Colonic mucosa (tissue), 4 donors: ENCODE results near the gene KERA. TPM values are rescaled to one million over a fixed set of nuclear protein-coding genes. Genes with fewer than 3 reads are reported as not detected.

Experiments
- DNase-seq: peaks from one replicate; pipeline ENCODE4 v3.0.0-alpha.2; 2020
- H3K27ac ChIP-seq: fragments of 200-600 bp; one replicate; pipeline ENCODE4 v1.8.0; 2021
- H3K27me3 ChIP-seq: fragments of 200-600 bp; one replicate; pipeline ENCODE4 v1.8.0; 2021
- H3K36me3 ChIP-seq: fragments of 200-600 bp; one replicate; pipeline ENCODE4 v1.8.0; 2021
- H3K4me1 ChIP-seq: fragments of 200-600 bp; one replicate; pipeline ENCODE4 v1.8.0; 2021; ENCODE audit warnings: mild to moderate bottlenecking
- H3K4me3 ChIP-seq: fragments of 200-600 bp; one replicate; pipeline ENCODE4 v1.8.0; 2021
- H3K9ac ChIP-seq, 2 donors: one replicate each; pipeline ENCODE4 v1.7.0; 2013; ENCODE audit warnings: control low read depth in 2 of 2, low read depth in 2 of 2, low read length in 2 of 2
- H3K9me3 ChIP-seq: fragments of 200-600 bp; one replicate; pipeline ENCODE4 v1.8.0; 2021
- intact Hi-C: fragments of 100-400 bp; cut with DNase I; formaldehyde crosslinking; loops from one replicate; pipeline ENCODE4 v1.14.1; 2022
- total RNA-seq, 2 donors: library from RNA; stranded (reverse); fragmentation: NEBNext Ultra II Directional in 1 of 2; extraction: Animal tissue kit (Norgen Biotek cat#: 25700) in 1 of 2; gene quantifications; one replicate each; pipeline ENCODE4 v1.2.1, GENCODE V29; 2021
- TF ChIP-seq, protein P1 (sequence below): fragments of 200-600 bp; IDR thresholded peaks from one replicate; pipeline ENCODE4 v1.8.0; 2022; ENCODE audit warnings: antibody characterized with exemption, mild to moderate bottlenecking
- donor health status: healthy.
- donor health status: DM: no; HTN: no; CAD: no.
- donor health status: DM: no; HTN: no; CAD: no.

The KERA gene
- total RNA-seq, 2 donors from 2014 or later: not detected

DNA sequence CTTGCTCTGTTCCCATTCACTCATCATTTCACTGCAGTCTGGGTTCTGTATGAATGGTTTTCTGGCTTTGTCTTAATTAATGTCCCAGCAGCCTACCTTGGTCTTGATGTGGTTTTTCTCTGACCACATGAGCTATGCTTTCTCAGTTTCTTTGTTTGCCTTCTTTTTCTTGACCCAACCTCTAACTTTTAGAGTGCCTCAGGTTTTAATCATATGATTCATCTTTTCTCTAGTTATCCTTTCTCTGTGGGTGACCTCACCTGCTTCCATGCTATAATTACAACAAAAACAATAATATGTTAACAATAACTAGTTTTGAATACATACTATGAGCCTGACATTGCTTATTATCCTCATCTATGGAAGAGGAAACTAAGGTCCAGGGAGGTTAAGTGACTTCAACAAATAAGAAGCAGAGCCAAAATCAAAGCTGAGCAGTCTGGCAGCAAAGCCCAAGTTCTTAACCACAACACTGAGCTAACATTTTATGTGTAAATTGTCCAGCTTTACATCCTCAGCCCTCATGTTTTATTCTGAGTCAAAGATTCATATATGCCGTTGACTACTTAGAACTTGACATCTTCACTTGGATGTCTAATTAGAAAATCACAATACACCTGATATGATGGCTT is 48.4 kb downstream of the KERA start:
- H3K27me3 ChIP-seq: no peaks in the 10 kb centered on the region
- H3K9me3 ChIP-seq: no peaks in the 10 kb centered on the region
- no peaks in the 10 kb centered on the region for H3K36me3 ChIP-seq
- no peak for DNase-seq
- intact Hi-C loops: no loop called here
- H3K9ac ChIP-seq: no peak overlapping the region
- H3K4me3 ChIP-seq: no peak overlapping the region
- no peak overlapping the region for H3K27ac ChIP-seq
- TF ChIP-seq, protein P1, sequence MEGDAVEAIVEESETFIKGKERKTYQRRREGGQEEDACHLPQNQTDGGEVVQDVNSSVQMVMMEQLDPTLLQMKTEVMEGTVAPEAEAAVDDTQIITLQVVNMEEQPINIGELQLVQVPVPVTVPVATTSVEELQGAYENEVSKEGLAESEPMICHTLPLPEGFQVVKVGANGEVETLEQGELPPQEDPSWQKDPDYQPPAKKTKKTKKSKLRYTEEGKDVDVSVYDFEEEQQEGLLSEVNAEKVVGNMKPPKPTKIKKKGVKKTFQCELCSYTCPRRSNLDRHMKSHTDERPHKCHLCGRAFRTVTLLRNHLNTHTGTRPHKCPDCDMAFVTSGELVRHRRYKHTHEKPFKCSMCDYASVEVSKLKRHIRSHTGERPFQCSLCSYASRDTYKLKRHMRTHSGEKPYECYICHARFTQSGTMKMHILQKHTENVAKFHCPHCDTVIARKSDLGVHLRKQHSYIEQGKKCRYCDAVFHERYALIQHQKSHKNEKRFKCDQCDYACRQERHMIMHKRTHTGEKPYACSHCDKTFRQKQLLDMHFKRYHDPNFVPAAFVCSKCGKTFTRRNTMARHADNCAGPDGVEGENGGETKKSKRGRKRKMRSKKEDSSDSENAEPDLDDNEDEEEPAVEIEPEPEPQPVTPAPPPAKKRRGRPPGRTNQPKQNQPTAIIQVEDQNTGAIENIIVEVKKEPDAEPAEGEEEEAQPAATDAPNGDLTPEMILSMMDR: no peak
- no peaks in the 10 kb centered on the region for H3K4me1 ChIP-seq

DNA sequence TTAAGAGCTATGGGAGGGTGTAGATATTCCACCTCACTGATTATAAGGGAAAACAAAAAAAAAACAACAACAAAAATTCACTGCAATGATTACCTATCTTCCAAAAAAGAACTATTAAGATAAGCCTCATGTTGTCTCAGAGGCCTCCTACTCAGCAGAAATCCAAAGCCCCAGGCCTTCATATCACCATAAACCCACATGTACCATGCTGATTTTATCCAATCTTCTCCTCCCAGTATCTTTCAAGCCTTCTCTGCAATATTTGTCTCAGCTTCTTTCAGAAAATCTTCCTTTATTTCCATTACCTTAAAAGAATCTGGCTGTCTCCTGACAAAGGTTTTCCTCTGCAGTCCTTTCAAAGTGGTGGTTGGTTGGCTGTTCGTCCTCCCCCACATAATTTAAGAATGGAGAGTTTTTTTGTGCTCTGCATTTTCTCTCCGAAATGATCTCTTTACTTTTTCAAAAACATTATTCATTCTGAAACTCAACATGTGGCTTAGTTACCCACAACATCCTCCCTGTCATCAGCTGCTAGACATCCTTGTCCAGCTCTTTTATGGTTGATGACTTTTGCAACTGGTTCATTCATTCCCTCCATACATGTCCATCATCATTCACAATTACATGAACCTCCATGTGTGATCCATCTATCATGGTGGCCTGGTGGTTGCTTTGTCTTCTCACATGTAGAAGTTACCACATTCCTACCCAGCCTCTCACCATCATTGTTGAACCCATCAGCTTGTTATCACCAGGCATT is 50.1 kb downstream of the KERA start:
- TF ChIP-seq, protein P1: no peak
- H3K27me3 ChIP-seq: no peaks in the 10 kb centered on the region
- no peak overlapping the region for H3K27ac ChIP-seq
- H3K4me3 ChIP-seq: no peak overlapping the region
- no peaks in the 10 kb centered on the region for H3K36me3 ChIP-seq
- H3K9ac ChIP-seq: no peak overlapping the region
- intact Hi-C loops: no loop called here
- H3K4me1 ChIP-seq: no peaks in the 10 kb centered on the region
- no peak for DNase-seq
- no peaks in the 10 kb centered on the region for H3K9me3 ChIP-seq

DNA sequence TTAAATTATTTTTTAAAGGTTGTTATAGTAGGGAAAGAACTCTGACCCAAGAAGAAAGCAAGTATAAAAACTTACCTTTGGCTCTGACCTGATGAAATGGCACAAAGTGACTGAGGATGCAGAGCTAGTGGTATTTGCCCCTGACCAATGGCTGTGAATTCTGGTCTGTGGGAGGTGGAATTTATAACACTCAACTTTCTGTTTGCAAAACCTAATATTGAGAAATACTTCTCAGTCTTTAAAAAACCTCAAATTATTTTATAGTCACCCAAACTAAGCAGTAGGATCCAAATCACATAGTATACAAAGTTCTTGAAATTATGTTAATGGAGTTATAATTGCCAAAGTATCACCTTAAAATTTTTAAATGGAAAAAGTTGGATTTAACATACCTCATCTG is 53.0 kb downstream of the KERA start, which contains the start of gene EPYC:
Gene EPYC, minus strand, starts transcription at position 101 of the 400 bp plus-strand sequence. CDS start 2,407 bp downstream, outside the sequence.
- DNase-seq: no peak
- Histone ChIP-seq H3K4me1 (no peaks in the 10 kb centered on the region), H3K9me3 (no peaks in the 10 kb centered on the region), H3K27ac (no peak within 1 kb of the TSS), H3K27me3 (no peaks in the 10 kb centered on the region), H3K9ac (no peak within 1 kb of the TSS), H3K4me3 (no peak within 1 kb of the TSS), H3K36me3 (no peaks in the 10 kb centered on the region)
- intact Hi-C loops: no loop called here
- TF ChIP-seq, protein P1: no peak

DNA sequence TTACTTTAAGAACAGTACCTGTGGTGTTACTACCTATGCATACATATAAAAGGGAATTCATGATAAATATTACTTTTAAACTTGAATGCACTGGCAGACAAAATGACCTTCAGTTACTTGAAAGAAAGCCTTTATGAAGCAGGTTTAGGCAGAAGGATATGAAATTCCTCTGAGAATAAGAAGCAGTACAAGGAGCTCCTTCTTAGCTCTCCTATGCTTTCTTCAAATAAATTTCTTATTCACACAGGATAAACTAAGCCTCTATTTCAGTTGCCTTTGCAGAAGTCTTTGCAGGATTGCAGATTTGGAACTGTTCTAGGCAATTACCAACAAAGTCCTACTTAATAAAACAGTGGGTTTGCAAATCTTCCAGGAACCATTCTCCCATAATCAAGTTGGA is 54.1 kb downstream of the KERA start:
- H3K9me3 ChIP-seq: no peaks in the 10 kb centered on the region
- no peak overlapping the region for H3K4me3 ChIP-seq
- no peaks in the 10 kb centered on the region for H3K36me3 ChIP-seq
- no peaks in the 10 kb centered on the region for H3K4me1 ChIP-seq
- intact Hi-C loops: no loop called here
- TF ChIP-seq, protein P1: no peak
- DNase-seq: no peak
- no peaks in the 10 kb centered on the region for H3K27me3 ChIP-seq
- no peak overlapping the region for H3K9ac ChIP-seq
- no peak overlapping the region for H3K27ac ChIP-seq

DNA sequence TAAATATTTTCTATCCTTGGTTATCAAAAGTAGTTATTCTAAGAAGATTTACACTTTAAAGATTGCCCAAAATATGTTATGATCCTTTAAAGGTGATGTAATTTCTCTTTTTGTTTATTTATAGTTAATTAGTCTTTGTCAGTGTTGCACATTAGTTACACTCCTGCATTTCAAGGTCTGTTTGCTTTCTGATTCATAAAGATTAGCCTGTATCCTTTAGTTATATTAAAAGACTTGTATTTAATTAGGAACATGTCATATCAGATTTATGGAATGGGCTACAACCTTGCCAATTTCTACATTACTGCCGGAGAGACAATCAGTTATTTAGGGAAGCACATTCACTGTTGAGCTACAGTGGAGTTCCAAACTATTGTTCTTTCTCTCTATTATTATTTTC is 56.5 kb downstream of the KERA start:
- no peak overlapping the region for H3K4me3 ChIP-seq
- no peak for DNase-seq
- TF ChIP-seq, protein P1: no peak
- no peak overlapping the region for H3K27ac ChIP-seq
- H3K36me3 ChIP-seq: no peaks in the 10 kb centered on the region
- H3K4me1 ChIP-seq: no peaks in the 10 kb centered on the region
- H3K27me3 ChIP-seq: no peaks in the 10 kb centered on the region
- intact Hi-C loops: no loop called here
- H3K9me3 ChIP-seq: no peaks in the 10 kb centered on the region
- H3K9ac ChIP-seq: no peak overlapping the region

Other genes with a start within 250 kb of the KERA start
- not detected for gene CCER1, start 102.8 kb downstream of the KERA start, total RNA-seq
- not detected for gene EPYC, start 53.1 kb downstream of the KERA start, total RNA-seq
- gene LUM, start 53.5 kb upstream of the KERA start, total RNA-seq: 100 to 1,000 TPM in 1 of 2 donors, 10 to 100 TPM in 1; 26.1 to 102 TPM
- gene DCN, start 124.8 kb upstream of the KERA start, total RNA-seq: 100 to 1,000 TPM in 1 of 2 donors, 10 to 100 TPM in 1; 79.0 to 240 TPM